HEK293T (cell line): ENCODE data around the gene TMEM120A.
"Not testable (repeated sequence)": the region's sequence is repeated elsewhere in the genome, so short reads cannot be mapped to it uniquely, and the experiment has no call there.

Source experiments
- CTCF ChIA-PET: fragments of 350-600 bp; formaldehyde crosslinking; extraction: SDS; loops from one replicate; lab custom pipeline; 2021; ENCODE audit warnings: antibody characterized with exemption, inconsistent platforms; lab: Yijun Ruan, JAX
- POLR2A ChIA-PET: fragments of 350-600 bp; formaldehyde crosslinking; extraction: SDS; loops from one replicate; lab custom pipeline; 2020; ENCODE audit warnings: antibody characterized with exemption, inconsistent platforms; lab: Yijun Ruan, JAX
- DNase-seq: peaks from one replicate; pipeline ENCODE4 v3.0.0; 2012; ENCODE audit warnings: mixed read lengths; ENCODE audit errors: extremely low spot score
- ARNT ChIP-seq: fragments of 450-650 bp; IDR thresholded peaks from 2 replicates; pipeline ENCODE4 v1.6.1; 2017; ENCODE audit warnings: mild to moderate bottlenecking
- BHLHE40 ChIP-seq: fragments of 450-650 bp; IDR thresholded peaks from 2 replicates; pipeline ENCODE4 v1.6.1; 2016; ENCODE audit warnings: mild to moderate bottlenecking, moderate library complexity, borderline replicate concordance
- CTBP1 ChIP-seq: fragments of 450-650 bp; IDR thresholded peaks from 2 replicates; pipeline ENCODE4 v1.6.1; 2016; ENCODE audit warnings: borderline replicate concordance
- ELF4 ChIP-seq: fragments of 450-650 bp; IDR thresholded peaks from 2 replicates; pipeline ENCODE4 v1.6.1; 2017; ENCODE audit warnings: antibody characterized with exemption
- FOXA1 ChIP-seq: fragments of 450-650 bp; IDR thresholded peaks from 2 replicates; pipeline ENCODE4 v1.6.1; 2016; ENCODE audit warnings: mild to moderate bottlenecking
- FOXK2 ChIP-seq: fragments of 450-650 bp; IDR thresholded peaks from 2 replicates; pipeline ENCODE4 v1.6.1; 2016; ENCODE audit warnings: mild to moderate bottlenecking
- FOXM1 ChIP-seq: fragments of 450-650 bp; IDR thresholded peaks from 2 replicates; pipeline ENCODE4 v1.6.1; 2017; ENCODE audit warnings: mild to moderate bottlenecking, borderline replicate concordance
- HDGF ChIP-seq: fragments of 450-650 bp; IDR thresholded peaks from 2 replicates; pipeline ENCODE4 v1.6.1; 2017; ENCODE audit warnings: antibody characterized with exemption, borderline replicate concordance
- L3MBTL2 ChIP-seq: fragments of 450-650 bp; conservative IDR thresholded peaks from 2 replicates; pipeline ENCODE4 v1.6.1; 2016; ENCODE audit warnings: mild to moderate bottlenecking
- LEF1 ChIP-seq: fragments of 450-650 bp; IDR thresholded peaks from 2 replicates; pipeline ENCODE4 v1.6.1; 2017; ENCODE audit warnings: mild to moderate bottlenecking, borderline replicate concordance
- NFRKB ChIP-seq: fragments of 450-650 bp; IDR thresholded peaks from 2 replicates; pipeline ENCODE4 v1.6.1; 2016; ENCODE audit warnings: mild to moderate bottlenecking, moderate library complexity
- SP1 ChIP-seq: fragments of 450-650 bp; IDR thresholded peaks from 2 replicates; pipeline ENCODE4 v1.6.1; 2017
- SUZ12 ChIP-seq: fragments of 450-650 bp; IDR thresholded peaks from 2 replicates; pipeline ENCODE4 v1.6.1; 2016; ENCODE audit warnings: mild to moderate bottlenecking
- TARDBP ChIP-seq: fragments of 450-650 bp; IDR thresholded peaks from 2 replicates; pipeline ENCODE4 v1.6.1; 2016
- ZNF384 ChIP-seq: fragments of 450-650 bp; IDR thresholded peaks from 2 replicates; pipeline ENCODE4 v1.6.1; 2016
- TF ChIP-seq, protein P1 (sequence below): fragments of 450-650 bp; IDR thresholded peaks from 2 replicates; pipeline ENCODE4 v1.6.1; 2016

The TMEM120A gene

DNA sequence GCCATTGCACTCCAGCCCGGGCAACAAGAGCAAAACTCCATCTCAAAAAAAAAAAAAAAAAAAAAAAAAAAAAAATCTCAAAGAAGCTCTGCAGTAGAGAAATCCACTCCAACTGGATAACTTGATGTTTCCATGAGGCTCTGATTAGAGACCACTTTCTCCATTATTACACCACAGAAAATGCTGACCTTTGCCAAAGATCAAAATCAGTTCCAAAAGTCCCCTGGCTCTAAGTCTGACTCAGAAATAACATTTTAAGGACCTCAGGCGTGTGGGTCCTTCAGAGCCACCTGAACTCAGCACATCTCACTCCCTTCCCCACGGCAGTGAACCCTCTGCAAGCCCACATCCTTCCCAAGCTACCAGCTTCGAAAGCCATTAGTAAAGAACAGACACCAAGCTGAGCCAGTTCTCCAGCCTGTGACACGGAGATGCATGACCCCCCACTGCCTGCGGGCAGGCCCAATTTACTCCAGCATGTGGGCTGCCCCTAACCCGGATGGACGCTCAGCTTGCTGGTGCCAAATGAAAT, 13.8 kb upstream of the TMEM120A start:
- TF ChIP-seq FOXA1 (no peak), FOXK2 (no peak), HDGF (no peak), ZNF384 (no peak)
- ChIA-PET CTCF (interaction anchor here (1.2 kb wide), 1 partner anchor 12 kb away, joined by 3 read pairs; no protein-coding TSS in a partner anchor), POLR2A (no interaction called here)
- DNase-seq = no peak

DNA sequence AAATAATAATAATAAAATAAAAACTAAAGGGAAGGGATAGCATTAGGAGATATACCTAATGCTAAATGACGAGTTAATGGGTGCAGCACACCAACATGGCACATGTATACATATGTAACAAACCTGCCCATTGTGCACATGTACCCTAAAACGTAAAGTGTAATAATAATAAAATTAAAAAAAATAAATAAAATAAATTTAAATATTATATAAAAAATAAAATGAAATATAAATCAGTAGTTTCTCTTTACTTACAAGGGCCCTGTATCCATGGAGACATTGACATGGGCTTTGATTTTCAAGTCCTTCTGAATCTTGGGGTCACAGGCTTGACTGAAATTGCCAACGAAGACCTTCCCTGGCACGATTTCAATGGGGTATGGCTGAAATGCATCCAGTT, 10.6 kb upstream of the TMEM120A start:
- DNase-seq, CTCF ChIA-PET, POLR2A ChIA-PET: not testable (repeated sequence)

DNA sequence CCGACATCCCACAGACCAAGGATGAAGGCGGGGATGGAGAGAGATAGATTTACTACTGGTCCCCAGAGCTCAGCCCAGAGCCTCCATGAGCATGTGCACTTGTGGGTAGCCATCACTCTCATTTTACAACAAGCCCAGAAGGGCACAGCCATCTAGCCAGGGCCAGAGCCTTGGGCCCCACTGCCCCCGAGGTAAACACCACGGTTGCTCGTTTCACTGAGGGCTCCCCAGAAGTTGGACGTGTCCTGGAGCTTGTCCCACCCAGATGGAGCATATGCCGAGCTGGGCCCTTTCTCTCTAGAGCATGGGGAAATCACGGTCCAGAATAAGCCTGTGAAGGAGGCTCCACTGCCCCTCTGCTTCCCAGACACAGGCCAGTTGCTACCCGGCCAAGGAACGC, 9.0 kb upstream of the TMEM120A start:
- ChIA-PET CTCF (no interaction called here), POLR2A (no interaction called here)
- no peak for TF ChIP-seq SUZ12
- no peak for TF ChIP-seq FOXM1
- TF ChIP-seq CTBP1 = no peak
- no peak for TF ChIP-seq ZNF384
- no peak for TF ChIP-seq TARDBP
- TF ChIP-seq LEF1 = no peak
- no peak for TF ChIP-seq NFRKB
- TF ChIP-seq ELF4 = no peak
- TF ChIP-seq HDGF = no peak
- TF ChIP-seq ARNT = no peak
- no peak for TF ChIP-seq SP1
- DNase-seq = no peak

DNA sequence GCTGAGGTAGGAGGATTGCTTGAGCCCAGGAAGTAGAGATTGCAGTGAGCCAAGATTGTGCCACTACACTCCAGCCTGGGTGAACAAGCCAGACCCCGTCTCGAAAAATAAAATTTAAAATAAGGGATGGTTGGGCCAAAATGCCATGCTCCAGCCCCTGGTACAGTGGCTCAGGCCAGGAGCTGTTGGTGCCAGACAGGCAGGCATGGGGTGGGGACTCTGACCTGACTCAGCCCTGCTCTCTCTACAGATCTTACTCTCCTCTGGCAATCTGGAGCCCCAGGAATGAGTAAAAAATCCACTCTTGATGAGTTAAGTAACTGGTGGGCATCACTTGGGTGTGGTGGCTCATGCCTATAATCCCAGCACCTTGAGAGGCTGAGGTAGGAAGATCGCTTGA, 8.4 kb upstream of the TMEM120A start:
- no peak for TF ChIP-seq L3MBTL2
- no peak for DNase-seq
- ChIA-PET CTCF (no interaction called here), POLR2A (no interaction called here)

DNA sequence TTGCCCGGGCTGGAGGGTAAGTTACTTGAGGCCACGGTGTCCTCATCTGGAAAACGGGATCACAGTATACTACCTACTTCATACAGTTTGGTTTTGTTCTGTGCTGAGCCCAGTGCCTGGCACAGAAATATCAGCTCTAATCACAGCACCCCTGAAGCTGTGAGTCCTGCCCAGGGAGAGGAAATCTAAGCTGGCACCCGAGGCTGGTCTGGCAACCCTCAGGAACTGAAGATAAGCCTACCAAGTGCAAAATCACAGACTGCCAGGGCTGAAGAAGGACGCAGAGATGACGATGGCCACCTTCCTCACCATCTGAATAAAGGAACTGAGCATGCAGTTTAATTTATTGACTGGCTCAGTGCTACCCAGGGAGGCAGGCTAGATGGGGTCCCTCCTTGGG, 7.7 kb upstream of the TMEM120A start:
- TF ChIP-seq SP1 = no peak
- TF ChIP-seq ARNT = no peak
- no peak for TF ChIP-seq L3MBTL2
- TF ChIP-seq CTBP1 = no peak
- TF ChIP-seq FOXM1 = no peak
- TF ChIP-seq, protein P1, sequence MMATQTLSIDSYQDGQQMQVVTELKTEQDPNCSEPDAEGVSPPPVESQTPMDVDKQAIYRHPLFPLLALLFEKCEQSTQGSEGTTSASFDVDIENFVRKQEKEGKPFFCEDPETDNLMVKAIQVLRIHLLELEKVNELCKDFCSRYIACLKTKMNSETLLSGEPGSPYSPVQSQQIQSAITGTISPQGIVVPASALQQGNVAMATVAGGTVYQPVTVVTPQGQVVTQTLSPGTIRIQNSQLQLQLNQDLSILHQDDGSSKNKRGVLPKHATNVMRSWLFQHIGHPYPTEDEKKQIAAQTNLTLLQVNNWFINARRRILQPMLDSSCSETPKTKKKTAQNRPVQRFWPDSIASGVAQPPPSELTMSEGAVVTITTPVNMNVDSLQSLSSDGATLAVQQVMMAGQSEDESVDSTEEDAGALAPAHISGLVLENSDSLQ = no peak
- no peak for TF ChIP-seq LEF1
- no peak for TF ChIP-seq TARDBP
- no peak for TF ChIP-seq ZNF384
- no peak for TF ChIP-seq HDGF
- TF ChIP-seq ELF4 = no peak
- TF ChIP-seq NFRKB = no peak
- TF ChIP-seq SUZ12 = no peak
- POLR2A ChIA-PET = no interaction called here
- CTCF ChIA-PET = no interaction called here
- no peak for DNase-seq

DNA sequence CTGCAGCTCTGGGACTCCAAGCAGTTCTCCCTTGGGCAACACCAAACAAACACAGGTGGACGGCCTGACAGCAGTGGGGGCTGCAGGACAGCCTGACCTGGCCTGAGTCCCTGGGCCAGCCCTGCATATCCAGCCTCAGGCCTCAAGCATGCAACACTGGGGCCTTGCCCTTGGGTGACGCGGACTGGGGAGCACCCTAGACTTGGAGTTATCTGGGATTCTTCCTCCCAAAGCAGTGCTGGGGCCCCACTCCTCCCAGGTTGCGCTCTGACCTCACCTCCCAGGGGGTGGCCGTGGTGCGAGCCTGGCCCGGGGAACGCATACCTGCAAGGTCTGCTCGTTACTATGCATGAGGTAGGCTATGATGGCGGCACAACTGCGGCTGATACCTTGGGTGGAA, 6.2 kb upstream of the TMEM120A start:
- DNase-seq = no peak
- ChIA-PET CTCF (no interaction called here), POLR2A (no interaction called here)
- no peak for TF ChIP-seq HDGF
- no peak for TF ChIP-seq FOXA1
- TF ChIP-seq ARNT = no peak
- TF ChIP-seq FOXK2 = no peak
- no peak for TF ChIP-seq ZNF384
- TF ChIP-seq SP1 = no peak

DNA sequence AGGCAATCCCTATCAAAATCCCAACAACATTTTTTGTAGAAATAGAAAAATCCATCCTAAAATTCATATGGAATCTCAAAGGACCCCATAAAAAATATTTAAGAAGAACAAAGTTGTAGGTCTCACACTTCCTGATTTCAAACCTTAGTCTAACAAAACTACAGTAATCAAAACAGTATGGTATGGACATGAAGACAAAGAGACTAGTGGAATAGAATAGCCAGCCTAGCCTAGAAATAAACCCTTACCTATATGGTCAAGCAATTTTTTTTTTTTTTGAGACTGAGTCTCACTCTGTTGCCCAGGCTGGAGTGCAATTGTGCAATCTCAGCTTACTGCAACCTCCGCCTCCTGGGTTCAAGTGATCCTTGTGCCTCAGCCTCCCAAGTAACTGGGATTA, 3.6 kb upstream of the TMEM120A start:
- ChIA-PET POLR2A (no interaction called here), CTCF (no interaction called here)
- TF ChIP-seq HDGF = no peak
- TF ChIP-seq FOXK2 = no peak
- TF ChIP-seq CTBP1 = no peak
- TF ChIP-seq, protein P1 = no peak
- TF ChIP-seq ELF4 = no peak
- no peak for TF ChIP-seq LEF1
- TF ChIP-seq FOXM1 = no peak
- TF ChIP-seq FOXA1 = no peak
- TF ChIP-seq ZNF384 = no peak
- no peak for TF ChIP-seq BHLHE40
- TF ChIP-seq ARNT = no peak
- TF ChIP-seq SP1 = no peak
- TF ChIP-seq NFRKB = no peak
- no peak for TF ChIP-seq TARDBP
- TF ChIP-seq L3MBTL2 = no peak
- TF ChIP-seq SUZ12 = no peak

DNA sequence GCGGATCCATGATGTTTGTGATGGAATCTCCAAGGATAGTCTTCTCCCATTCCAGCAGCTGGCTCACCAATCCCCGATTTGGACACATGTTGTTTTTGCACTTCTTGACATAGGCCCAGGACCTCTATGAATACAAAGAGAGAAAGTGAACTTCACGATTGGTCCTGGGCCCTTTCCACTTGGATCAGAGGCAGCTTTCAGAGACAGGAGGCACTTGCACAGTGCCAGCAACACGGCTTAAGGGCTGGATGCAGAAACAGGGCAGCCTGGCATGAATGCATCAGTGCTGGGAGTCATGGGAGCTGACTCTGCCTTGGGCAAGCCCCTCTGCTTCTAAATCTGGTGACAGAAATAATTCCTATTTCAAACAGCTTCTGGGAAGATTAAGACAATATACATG, 2.1 kb upstream of the TMEM120A start:
- CTCF ChIA-PET = no interaction called here
- DNase-seq = no peak
- POLR2A ChIA-PET = no interaction called here

More for the DNA sequence above, 3.6 kb upstream of the TMEM120A start:
- DNase-seq = no peak

More for the DNA sequence above, 2.1 kb upstream of the TMEM120A start:
- no peak for TF ChIP-seq HDGF
- no peak for TF ChIP-seq NFRKB
- TF ChIP-seq, protein P1 = no peak
- TF ChIP-seq SP1 = no peak
- no peak for TF ChIP-seq SUZ12
- TF ChIP-seq FOXM1 = no peak
- no peak for TF ChIP-seq TARDBP
- TF ChIP-seq LEF1 = no peak
- no peak for TF ChIP-seq ELF4
- no peak for TF ChIP-seq L3MBTL2
- TF ChIP-seq ARNT = no peak
- no peak for TF ChIP-seq FOXA1
- no peak for TF ChIP-seq BHLHE40
- no peak for TF ChIP-seq CTBP1
- no peak for TF ChIP-seq FOXK2
- no peak for TF ChIP-seq ZNF384
